PFSK-1 (cell line): ENCODE data around the gene BASP1.

Source experiments
- POLR2AphosphoS5 ChIP-seq: IDR thresholded peaks from 2 replicates; pipeline ENCODE4 v1.6.1; 2012; ENCODE audit warnings: low read depth, mild to moderate bottlenecking, control low read depth, low read length, moderate library complexity
- TAF1 ChIP-seq: IDR thresholded peaks from 2 replicates; pipeline ENCODE4 v1.6.1; 2012; ENCODE audit warnings: low read length, control low read depth, borderline replicate concordance; ENCODE audit not compliant: insufficient read depth

DNA sequence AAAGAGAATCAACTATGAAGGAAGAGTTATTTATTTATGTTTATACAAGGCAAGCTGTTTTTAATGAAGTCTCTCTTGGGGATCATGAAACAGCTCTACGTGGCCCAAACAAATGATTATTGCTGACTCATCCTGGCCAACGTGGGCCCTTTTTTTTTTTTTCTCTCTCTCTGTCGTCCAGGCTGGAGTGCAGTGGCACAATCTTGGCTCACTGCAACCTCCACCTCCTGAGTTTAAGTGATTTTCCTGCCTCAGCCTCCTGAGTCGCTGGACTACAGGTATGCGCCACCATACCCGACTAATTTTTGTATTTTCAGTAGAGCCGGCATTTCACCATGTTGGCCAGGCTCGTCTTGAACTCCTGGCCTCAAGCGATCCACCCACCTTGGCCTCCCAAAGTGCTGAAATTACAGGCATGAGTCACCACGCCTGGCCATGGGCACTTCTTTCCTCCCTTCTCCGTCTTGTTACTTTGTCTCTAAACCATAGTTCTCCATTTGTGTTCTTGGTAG is 98.3 kb downstream of the BASP1 start:
- no peak for TF ChIP-seq POLR2AphosphoS5
- no peak for TF ChIP-seq TAF1
